Measurements from ENCODE around the gene TCFL5. TPM values are rescaled to one million over a fixed set of nuclear protein-coding genes. Genes with fewer than 3 reads are reported as not detected.

The TCFL5 gene
- total RNA-seq, 4 donors from 2014 or later, result 12.1 to 13.9 (median 13.1) TPM

- intact Hi-C loops (cut with DNase I; ENCODE audit: low total_unique reads), result no loop called here
- TF ChIP-seq CTCF (IDR thresholded peaks at IDR 0.05), result no peak
- TF ChIP-seq POLR2A (IDR thresholded peaks at IDR 0.05), result no peak
- no peak overlapping the region for H3K4me3 ChIP-seq (ENCODE audit: low read depth, poor library complexity, severe bottlenecking)
- DNase-seq (ENCODE audit: low spot score in 2 of 2), result no peak
- 93 to 98% methylated on average over 7 of the region's 7 CpGs for WGBS, 2 donors
Measured at GRCh38 chr20:62844182-62844581, 17.4 kb downstream of the TCFL5 start.

GRCh38 chr20:62843656-62844055 lies 18.0 kb downstream of the TCFL5 start:
- no peak for DNase-seq (ENCODE audit: low spot score in 2 of 2)
- intact Hi-C loops (cut with DNase I; ENCODE audit: low total_unique reads), result no loop called here
- WGBS, 2 donors, result 89 to 93% methylated on average over 10 of the region's 10 CpGs
- no peak overlapping the region for H3K4me3 ChIP-seq (ENCODE audit: low read depth, poor library complexity, severe bottlenecking)
- no peak for TF ChIP-seq POLR2A (IDR thresholded peaks at IDR 0.05)
- TF ChIP-seq CTCF (IDR thresholded peaks at IDR 0.05), result no peak

GRCh38 chr20:62841705-62842212 lies 19.9 kb downstream of the TCFL5 start:
- H3K4me3 ChIP-seq (ENCODE audit: low read depth, poor library complexity, severe bottlenecking), result no peak overlapping the region
- DNase-seq (ENCODE audit: low spot score in 2 of 2), result no peak
- 85 to 88% methylated on average over 16 of the region's 16 CpGs for WGBS, 2 donors
- TF ChIP-seq CTCF (IDR thresholded peaks at IDR 0.05) (no peak), POLR2A (IDR thresholded peaks at IDR 0.05) (no peak)
- intact Hi-C loops (cut with DNase I; ENCODE audit: low total_unique reads), result no loop called here

- intact Hi-C loops (cut with DNase I; ENCODE audit: low total_unique reads), result no loop called here
- no peak for TF ChIP-seq POLR2A (IDR thresholded peaks at IDR 0.05)
- no peak for TF ChIP-seq CTCF (IDR thresholded peaks at IDR 0.05)
- H3K4me3 ChIP-seq (ENCODE audit: low read depth, poor library complexity, severe bottlenecking), result no peak overlapping the region
- no peak for DNase-seq (ENCODE audit: low spot score in 2 of 2)
- 78 to 81% methylated on average over 45 of the region's 45 CpGs for WGBS, 2 donors
Measured at GRCh38 chr20:62840244-62841197, 21.1 kb downstream of the TCFL5 start.

- H3K4me3 ChIP-seq (ENCODE audit: low read depth, poor library complexity, severe bottlenecking), result no peak overlapping the region
- intact Hi-C loops (cut with DNase I; ENCODE audit: low total_unique reads), result no loop called here
- DNase-seq (ENCODE audit: low spot score in 2 of 2), result no peak
- TF ChIP-seq CTCF (IDR thresholded peaks at IDR 0.05) (no peak), POLR2A (IDR thresholded peaks at IDR 0.05) (no peak)
- WGBS, 2 donors, result 90 to 94% methylated on average over 11 of the region's 11 CpGs
Measured at GRCh38 chr20:62839816-62840215, 21.8 kb downstream of the TCFL5 start.

Data from lower leg skin (tissue), 4 donors.